HepG2 (cell line): ENCODE results near the gene ZNF217. TPM values are rescaled to one million over a fixed set of nuclear protein-coding genes. Genes with fewer than 3 reads are reported as not detected.
A peak's percentile ranks its signal among the peaks of the same experiment; 100 is the strongest.

Experiments
- AGO2 ChIP-seq: fragments of 200-400 bp; formaldehyde crosslinking; optimal IDR thresholded peaks from 2 replicates; pipeline ENCODE3; 2017; ENCODE audit warnings: mild to moderate bottlenecking, low read depth, low read length, moderate library complexity
- ARID2 ChIP-seq: sonication (generic); formaldehyde crosslinking; IDR thresholded peaks from 2 replicates; pipeline ENCODE4 v1.8.1; 2022; ENCODE audit warnings: mild to moderate bottlenecking, missing genetic modification reagents, borderline replicate concordance
- ARNTL ChIP-seq: sonication (generic); formaldehyde crosslinking; IDR thresholded peaks from 2 replicates; pipeline ENCODE4 v1.4.0; 2020; ENCODE audit warnings: mild to moderate bottlenecking, missing genetic modification reagents
- CAMTA2 ChIP-seq: sonication (generic); formaldehyde crosslinking; IDR thresholded peaks from 2 replicates; pipeline ENCODE4 v1.4.0; 2020; ENCODE audit warnings: mild to moderate bottlenecking, missing genetic modification reagents, borderline replicate concordance
- CC2D1A ChIP-seq: sonication (generic); formaldehyde crosslinking; IDR thresholded peaks from 2 replicates; pipeline ENCODE4 v1.8.1; 2023; ENCODE audit warnings: mild to moderate bottlenecking, missing genetic modification reagents
- HIVEP1 ChIP-seq: sonication (generic); formaldehyde crosslinking; IDR thresholded peaks from 2 replicates; pipeline ENCODE4 v1.4.0; 2020; ENCODE audit warnings: mild to moderate bottlenecking, missing genetic modification reagents
- ISL2 ChIP-seq: sonication (generic); formaldehyde crosslinking; IDR thresholded peaks from 2 replicates; pipeline ENCODE4 v1.5.0; 2020; ENCODE audit warnings: missing genetic modification reagents
- JDP2 ChIP-seq: sonication (generic); formaldehyde crosslinking; IDR thresholded peaks from 2 replicates; pipeline ENCODE4 v1.8.1; 2022; ENCODE audit warnings: missing genetic modification reagents, borderline replicate concordance
- KLF6 ChIP-seq: IDR thresholded peaks from 2 replicates; pipeline ENCODE4 v1.8.0; 2016; ENCODE audit warnings: missing biosample characterization, missing genetic modification reagents
- MXI1 ChIP-seq: IDR thresholded peaks from 3 replicates; pipeline ENCODE4 v1.6.1; 2012; ENCODE audit warnings: low read depth, low read length, inconsistent platforms, borderline replicate concordance
- NR2C2 ChIP-seq: sonication (generic); formaldehyde crosslinking; IDR thresholded peaks from 2 replicates; pipeline ENCODE4 v1.4.0; 2020; ENCODE audit warnings: missing genetic modification reagents, mild to moderate bottlenecking, moderate library complexity, borderline replicate concordance
- PAX8 ChIP-seq: sonication (generic); formaldehyde crosslinking; IDR thresholded peaks from 2 replicates; pipeline ENCODE4 v1.8.0; 2022; ENCODE audit warnings: mild to moderate bottlenecking, missing genetic modification reagents, borderline replicate concordance
- SIX1 ChIP-seq: sonication (generic); formaldehyde crosslinking; IDR thresholded peaks from 2 replicates; pipeline ENCODE4 v1.4.0; 2020; ENCODE audit warnings: missing genetic modification reagents, borderline replicate concordance
- SIX4 ChIP-seq: sonication (generic); formaldehyde crosslinking; IDR thresholded peaks from 2 replicates; pipeline ENCODE4 v1.4.0; 2020; ENCODE audit warnings: missing genetic modification reagents
- ZFP62 ChIP-seq: sonication (generic); formaldehyde crosslinking; IDR thresholded peaks from 2 replicates; pipeline ENCODE4 v1.4.0; 2020; ENCODE audit warnings: missing genetic modification reagents
- ZNF317 ChIP-seq: sonication (generic); formaldehyde crosslinking; IDR thresholded peaks from 2 replicates; pipeline ENCODE4 v1.5.0; 2020; ENCODE audit warnings: mild to moderate bottlenecking, missing genetic modification reagents
- ZNF552 ChIP-seq: sonication (generic); formaldehyde crosslinking; IDR thresholded peaks from 2 replicates; pipeline ENCODE4 v1.9.0; 2022; ENCODE audit warnings: missing genetic modification reagents, mild to moderate bottlenecking, borderline replicate concordance
- ZNF670 ChIP-seq: sonication (generic); formaldehyde crosslinking; IDR thresholded peaks from 2 replicates; pipeline ENCODE4 v1.8.0; 2022; ENCODE audit warnings: mild to moderate bottlenecking, missing genetic modification reagents, borderline replicate concordance
- ZNF674 ChIP-seq: sonication (generic); formaldehyde crosslinking; IDR thresholded peaks from 2 replicates; pipeline ENCODE4 v1.5.0; 2020; ENCODE audit warnings: low read depth, mild to moderate bottlenecking, missing genetic modification reagents
- ZNF709 ChIP-seq: sonication (generic); formaldehyde crosslinking; IDR thresholded peaks from 2 replicates; pipeline ENCODE4 v1.5.0; 2020; ENCODE audit warnings: mild to moderate bottlenecking, missing genetic modification reagents
- ZNF720 ChIP-seq: sonication (generic); formaldehyde crosslinking; IDR thresholded peaks from 2 replicates; pipeline ENCODE4 v1.4.0; 2020; ENCODE audit warnings: missing genetic modification reagents
- polyA plus RNA-seq, 8 experiments: library from polyadenylated mRNA; depleted of rRNA in 3 of 8; stranded (reverse) in 7 of 8; unstranded in 1 of 8; fragments of >200 nt; fragmentation: Illumina TruSeq in 4 of 8; extraction: Trizol in 4 of 8; gene quantifications; 2 replicates each; pipeline versions ENCODE4 v1.2.1 to v1.2.3, GENCODE V29; 2011 to 2016; ENCODE audit warnings: low read depth in 4 of 8, missing spikeins in 1 of 8, mixed read lengths in 1 of 8; ENCODE audit not compliant: insufficient read depth in 1 of 8
- total RNA-seq, 5 experiments: library from RNA; depleted of rRNA; stranded (reverse); fragments of >200 nt; fragmentation: Illumina TruSeq; extraction: Trizol; gene quantifications; 2 replicates each; pipeline ENCODE4 v1.2.3, GENCODE V29; 2016; ENCODE audit warnings: low read depth in 1 of 5
- TF ChIP-seq, protein P1 (sequence below): sonication (generic); formaldehyde crosslinking; IDR thresholded peaks from 2 replicates; pipeline ENCODE4 v1.4.0; 2020; ENCODE audit warnings: missing genetic modification reagents
- TF ChIP-seq, protein P2 (sequence below): IDR thresholded peaks from 2 replicates; pipeline ENCODE4 v1.6.1; 2016; ENCODE audit warnings: mild to moderate bottlenecking
- TF ChIP-seq, protein P3 (sequence below): sonication (generic); formaldehyde crosslinking; IDR thresholded peaks from 2 replicates; pipeline ENCODE4 v1.5.0; 2020; ENCODE audit warnings: missing genetic modification reagents
- TF ChIP-seq, protein P4 (sequence below): sonication (generic); formaldehyde crosslinking; IDR thresholded peaks from 2 replicates; pipeline ENCODE4 v1.5.1; 2020; ENCODE audit warnings: missing genetic modification reagents, mild to moderate bottlenecking, borderline replicate concordance

Gene ZNF217
- total and polyA plus RNA-seq, 2 of the 13 experiments (the other 11 are each of a cell fraction or from before 2014, with no cell fraction given): 22.3 to 29.8 TPM

DNA sequence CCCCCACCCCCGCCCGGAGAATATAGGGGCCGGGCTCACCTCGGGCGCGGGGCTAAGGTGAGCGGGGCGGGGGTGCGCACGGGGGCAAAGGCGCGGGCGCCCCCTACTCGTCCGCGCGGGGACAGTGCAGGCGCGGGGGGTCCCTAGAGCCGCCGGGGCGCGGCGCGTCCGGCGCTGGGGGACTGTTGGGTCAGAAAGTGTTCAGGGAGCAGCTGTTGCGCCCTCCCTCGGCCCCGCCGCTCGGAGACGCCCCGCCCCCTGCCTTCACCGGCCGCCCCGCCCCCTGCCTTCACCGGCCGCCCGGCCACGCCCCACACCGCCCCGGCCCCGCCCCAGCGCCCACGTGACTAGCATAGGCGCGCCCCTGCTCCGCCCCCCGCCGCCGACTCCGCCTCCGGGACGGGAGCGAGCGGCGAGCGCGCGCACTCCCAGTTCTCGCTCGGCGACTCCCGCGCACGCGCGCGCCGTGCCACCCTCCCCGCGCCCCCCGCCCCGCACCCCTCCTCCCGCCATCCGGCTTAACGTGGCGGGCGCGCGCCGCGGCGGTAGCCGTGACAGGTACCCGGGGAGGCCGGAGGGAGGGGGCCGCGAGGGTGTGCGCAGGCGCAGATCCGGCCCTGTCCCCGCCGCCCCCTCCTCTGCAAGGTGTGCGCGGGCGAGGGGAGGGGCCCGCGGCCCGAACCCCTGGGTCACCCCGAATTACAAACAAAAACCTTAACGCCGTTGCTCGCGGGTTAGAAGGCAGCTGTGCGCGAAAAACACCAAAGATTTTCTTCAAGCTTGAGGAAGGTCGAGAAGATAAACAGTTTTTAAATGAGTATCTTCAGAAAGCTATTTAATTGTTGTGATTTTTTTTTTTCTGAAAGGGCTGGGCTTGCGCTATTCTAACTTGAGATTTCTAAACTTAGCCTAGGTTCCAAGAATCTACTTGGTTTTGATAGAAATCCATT is 704 bp upstream of the ZNF217 start (continued):
- peak; percentile 69 for TF ChIP-seq ZNF709 (CRISPR knock-in tag)
- TF ChIP-seq SIX4 (CRISPR knock-in tag): no peak
- TF ChIP-seq ARID2 (CRISPR knock-in tag): no peak
- TF ChIP-seq ZNF674 (CRISPR knock-in tag): no peak
- no peak; the same call in 1 of the 2 replicates for TF ChIP-seq CAMTA2
- no peak for TF ChIP-seq NR2C2
- peak; percentile 31; the same call in 1 of the 2 replicates for TF ChIP-seq ZNF552 (CRISPR knock-in tag)
- TF ChIP-seq ZNF670 (CRISPR knock-in tag): no peak; the same call in 1 of the 2 replicates
- no peak for TF ChIP-seq ZNF720 (CRISPR knock-in tag)
- TF ChIP-seq KLF6: 0 out of 2 replicates have a peak, but pooled peaks have one; percentile 5
- peak; percentile 29 for TF ChIP-seq AGO2
- TF ChIP-seq ARNTL (CRISPR knock-in tag): no peak
- no peak for TF ChIP-seq HIVEP1 (CRISPR knock-in tag)
- no peak for TF ChIP-seq ZFP62
- 0 out of 2 replicates have a peak, but pooled peaks have one; percentile 18 for TF ChIP-seq PAX8 (CRISPR knock-in tag)
- TF ChIP-seq MXI1: peak; percentile 44; the same call in 1 of the 3 replicates
- TF ChIP-seq, protein P1, sequence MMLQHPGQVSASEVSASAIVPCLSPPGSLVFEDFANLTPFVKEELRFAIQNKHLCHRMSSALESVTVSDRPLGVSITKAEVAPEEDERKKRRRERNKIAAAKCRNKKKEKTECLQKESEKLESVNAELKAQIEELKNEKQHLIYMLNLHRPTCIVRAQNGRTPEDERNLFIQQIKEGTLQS (CRISPR knock-in tag): peak; percentile 19; the same call in 1 of the 2 replicates
- TF ChIP-seq, protein P2, sequence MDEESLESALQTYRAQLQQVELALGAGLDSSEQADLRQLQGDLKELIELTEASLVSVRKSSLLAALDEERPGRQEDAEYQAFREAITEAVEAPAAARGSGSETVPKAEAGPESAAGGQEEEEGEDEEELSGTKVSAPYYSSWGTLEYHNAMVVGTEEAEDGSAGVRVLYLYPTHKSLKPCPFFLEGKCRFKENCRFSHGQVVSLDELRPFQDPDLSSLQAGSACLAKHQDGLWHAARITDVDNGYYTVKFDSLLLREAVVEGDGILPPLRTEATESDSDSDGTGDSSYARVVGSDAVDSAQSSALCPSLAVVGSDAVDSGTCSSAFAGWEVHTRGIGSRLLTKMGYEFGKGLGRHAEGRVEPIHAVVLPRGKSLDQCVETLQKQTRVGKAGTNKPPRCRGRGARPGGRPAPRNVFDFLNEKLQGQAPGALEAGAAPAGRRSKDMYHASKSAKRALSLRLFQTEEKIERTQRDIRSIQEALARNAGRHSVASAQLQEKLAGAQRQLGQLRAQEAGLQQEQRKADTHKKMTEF (CRISPR knock-in tag): peak; percentile 62; the same call in 1 of the 2 replicates
- TF ChIP-seq ISL2 (CRISPR knock-in tag): peak; percentile 45; the same call in 1 of the 2 replicates
- TF ChIP-seq, protein P3, sequence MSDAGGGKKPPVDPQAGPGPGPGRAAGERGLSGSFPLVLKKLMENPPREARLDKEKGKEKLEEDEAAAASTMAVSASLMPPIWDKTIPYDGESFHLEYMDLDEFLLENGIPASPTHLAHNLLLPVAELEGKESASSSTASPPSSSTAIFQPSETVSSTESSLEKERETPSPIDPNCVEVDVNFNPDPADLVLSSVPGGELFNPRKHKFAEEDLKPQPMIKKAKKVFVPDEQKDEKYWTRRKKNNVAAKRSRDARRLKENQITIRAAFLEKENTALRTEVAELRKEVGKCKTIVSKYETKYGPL (CRISPR knock-in tag): 0 out of 2 replicates have a peak, but pooled peaks have one; percentile 65
- no peak; the same call in 1 of the 2 replicates for TF ChIP-seq JDP2 (CRISPR knock-in tag)
- TF ChIP-seq, protein P4, sequence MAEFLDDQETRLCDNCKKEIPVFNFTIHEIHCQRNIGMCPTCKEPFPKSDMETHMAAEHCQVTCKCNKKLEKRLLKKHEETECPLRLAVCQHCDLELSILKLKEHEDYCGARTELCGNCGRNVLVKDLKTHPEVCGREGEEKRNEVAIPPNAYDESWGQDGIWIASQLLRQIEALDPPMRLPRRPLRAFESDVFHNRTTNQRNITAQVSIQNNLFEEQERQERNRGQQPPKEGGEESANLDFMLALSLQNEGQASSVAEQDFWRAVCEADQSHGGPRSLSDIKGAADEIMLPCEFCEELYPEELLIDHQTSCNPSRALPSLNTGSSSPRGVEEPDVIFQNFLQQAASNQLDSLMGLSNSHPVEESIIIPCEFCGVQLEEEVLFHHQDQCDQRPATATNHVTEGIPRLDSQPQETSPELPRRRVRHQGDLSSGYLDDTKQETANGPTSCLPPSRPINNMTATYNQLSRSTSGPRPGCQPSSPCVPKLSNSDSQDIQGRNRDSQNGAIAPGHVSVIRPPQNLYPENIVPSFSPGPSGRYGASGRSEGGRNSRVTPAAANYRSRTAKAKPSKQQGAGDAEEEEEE (CRISPR knock-in tag): no peak
- no peak for TF ChIP-seq CC2D1A (CRISPR knock-in tag)
- TF ChIP-seq ZNF317 (CRISPR knock-in tag): no peak
- no peak for TF ChIP-seq SIX1
